ENCODE measurements around the gene TXNDC17. TPM values are rescaled to one million over a fixed set of nuclear protein-coding genes. Genes with fewer than 3 reads are reported as not detected.

Gene TXNDC17
- total RNA-seq, 1 donor from 2014 or later, result 42.7 TPM

GRCh38 chr17:6666557-6666956, 25.7 kb downstream of the TXNDC17 start:
- no peaks in the 10 kb centered on the region for H3K27me3 Mint-ChIP-seq
- intact Hi-C loops (cut with micrococcal nuclease), result loop anchor here (1.0 to 5.0 kb wide), 5 partner anchors 46 to 336 kb away; partner anchors contain the start of gene SLC13A5
- H3K27ac Mint-ChIP-seq, result no peak overlapping the region
- peaks cover 29% of the 10 kb centered on the region for H3K4me1 Mint-ChIP-seq
- peaks cover 19% of the 10 kb centered on the region for H3K36me3 Mint-ChIP-seq (ENCODE audit: low read depth)
- ATAC-seq (ENCODE audit: low read depth) (no peak), DNase-seq (no peak)
- CTCF ChIA-PET, result interaction anchor here (0.6 to 2.4 kb wide), 5 partner anchors 80 to 402 kb away, joined by 3 to 19 read pairs (median 4); no protein-coding TSS in a partner anchor
- no peaks in the 10 kb centered on the region for H3K9me3 Mint-ChIP-seq
- H3K4me3 Mint-ChIP-seq, result no peak overlapping the region
- POLR2A ChIA-PET, result interaction anchor here (0.7 kb wide), 1 partner anchor 211 kb away, joined by 3 read pairs; no protein-coding TSS in a partner anchor
- no peak for TF ChIP-seq CTCF (IDR thresholded peaks at IDR 0.05)

- no peak overlapping the region for H3K27ac Mint-ChIP-seq
- CTCF ChIA-PET, result interaction anchor here (2.4 kb wide), 1 partner anchor 176 kb away, joined by 19 read pairs; no protein-coding TSS in a partner anchor
- no peak overlapping the region for H3K4me3 Mint-ChIP-seq
Observed at GRCh38 chr17:6667516-6667915, 26.7 kb downstream of the TXNDC17 start.

GRCh38 chr17:6668219-6668618, 27.4 kb downstream of the TXNDC17 start:
- no peaks in the 10 kb centered on the region for H3K27me3 Mint-ChIP-seq
- no peak overlapping the region for H3K4me3 Mint-ChIP-seq
- no peak for TF ChIP-seq CTCF (IDR thresholded peaks at IDR 0.05)
- ChIA-PET CTCF (no interaction called here), POLR2A (no interaction called here)
- intact Hi-C loops (cut with micrococcal nuclease), result loop anchor here (5.0 kb wide), 2 partner anchors 244 to 334 kb away; no protein-coding TSS in a partner anchor
- no peaks in the 10 kb centered on the region for H3K9me3 Mint-ChIP-seq
- no peak overlapping the region for H3K27ac Mint-ChIP-seq
- DNase-seq, result no peak
- H3K36me3 Mint-ChIP-seq (ENCODE audit: low read depth), result peaks cover 23% of the 10 kb centered on the region
- no peak for ATAC-seq (ENCODE audit: low read depth)
- peaks cover 17% of the 10 kb centered on the region for H3K4me1 Mint-ChIP-seq

More at GRCh38 chr17:6667516-6667915, 26.7 kb downstream of the TXNDC17 start:
- Mint-ChIP-seq H3K27me3 (no peaks in the 10 kb centered on the region), H3K4me1 (peaks cover 21% of the 10 kb centered on the region), H3K9me3 (no peaks in the 10 kb centered on the region), H3K36me3 (ENCODE audit: low read depth) (peaks cover 23% of the 10 kb centered on the region)
- no peak for ATAC-seq (ENCODE audit: low read depth)
- no peak for DNase-seq
- intact Hi-C loops (cut with micrococcal nuclease), result loop anchor here (2.0 to 5.0 kb wide), 3 partner anchors 45 to 335 kb away; partner anchors contain the start of gene SLC13A5
- POLR2A ChIA-PET, result no interaction called here
- no peak for TF ChIP-seq CTCF (IDR thresholded peaks at IDR 0.05)

- POLR2A ChIA-PET, result no interaction called here
- Mint-ChIP-seq H3K27me3 (no peaks in the 10 kb centered on the region), H3K9me3 (no peaks in the 10 kb centered on the region), H3K36me3 (ENCODE audit: low read depth) (peaks cover 23% of the 10 kb centered on the region), H3K4me3 (no peak overlapping the region), H3K27ac (no peak overlapping the region), H3K4me1 (peaks cover 17% of the 10 kb centered on the region)
- no peak for ATAC-seq (ENCODE audit: low read depth)
- no peak for TF ChIP-seq CTCF (IDR thresholded peaks at IDR 0.05)
- CTCF ChIA-PET, result no interaction called here
- intact Hi-C loops (cut with micrococcal nuclease), result loop anchor here (5.0 kb wide), 2 partner anchors 243 to 333 kb away; no protein-coding TSS in a partner anchor
- DNase-seq, result no peak
Observed at GRCh38 chr17:6668727-6669425, 28.0 kb downstream of the TXNDC17 start.

- intact Hi-C loops (cut with micrococcal nuclease), result loop anchor here (5.0 kb wide), 2 partner anchors 243 to 333 kb away; no protein-coding TSS in a partner anchor
- no peak overlapping the region for H3K27ac Mint-ChIP-seq
- ATAC-seq (ENCODE audit: low read depth), result no peak
- peaks cover 17% of the 10 kb centered on the region for H3K4me1 Mint-ChIP-seq
- TF ChIP-seq CTCF (IDR thresholded peaks at IDR 0.05), result no peak
- no peaks in the 10 kb centered on the region for H3K27me3 Mint-ChIP-seq
- ChIA-PET POLR2A (no interaction called here), CTCF (no interaction called here)
- no peak for DNase-seq
- H3K36me3 Mint-ChIP-seq (ENCODE audit: low read depth), result peaks cover 21% of the 10 kb centered on the region
- H3K4me3 Mint-ChIP-seq, result no peak overlapping the region
- no peaks in the 10 kb centered on the region for H3K9me3 Mint-ChIP-seq
Observed at GRCh38 chr17:6669479-6670212, 28.8 kb downstream of the TXNDC17 start.
